ENCODE measurements around the gene ASF1A.

ASF1A gene

DNA sequence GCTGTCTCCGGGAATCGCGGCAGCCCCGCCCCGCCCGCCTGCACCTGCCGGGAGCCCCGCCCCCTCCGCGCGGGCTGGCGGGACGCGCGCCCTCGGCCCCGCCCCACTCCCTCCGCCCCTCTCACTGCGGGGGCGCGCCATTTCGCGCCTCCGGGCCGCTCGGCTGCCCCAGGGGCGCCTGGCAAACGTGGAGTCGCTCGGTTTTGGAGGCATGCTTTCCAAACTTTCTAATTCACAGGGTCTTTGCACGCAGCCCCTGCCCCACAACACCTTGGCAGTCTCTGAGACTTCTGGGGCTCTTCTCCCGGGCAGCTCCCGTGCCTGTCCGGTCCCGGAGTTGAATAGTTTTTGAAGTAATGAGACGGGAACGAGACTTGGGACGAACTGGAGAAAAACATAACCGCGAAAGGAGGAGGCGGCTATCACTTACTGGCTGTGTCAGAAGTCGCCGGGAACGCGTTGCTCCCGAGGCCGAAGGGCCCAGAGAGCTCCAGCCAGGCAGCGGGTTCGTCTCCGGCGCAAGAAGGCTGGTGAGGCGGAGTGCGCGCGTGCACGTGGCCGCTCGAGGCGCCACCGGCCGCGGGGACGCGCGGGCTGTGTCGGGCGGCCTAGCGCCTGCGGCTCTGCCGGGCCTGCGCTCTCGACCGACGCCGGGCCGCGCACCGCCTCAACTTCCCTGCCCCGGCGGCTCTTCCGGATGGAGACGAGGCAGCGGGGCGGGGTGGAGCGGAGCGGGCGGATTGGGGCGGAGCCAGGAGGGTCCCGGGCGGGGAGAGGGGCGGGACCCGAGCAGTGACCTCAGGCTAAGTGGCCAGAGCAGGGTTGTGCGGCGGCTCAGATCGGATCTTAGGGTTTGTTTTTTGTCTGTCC is 40.7 kb downstream of the ASF1A start, which contains the start of gene MCM9:
Gene MCM9, minus strand, starts transcription at position 699 of the 870 bp plus-strand sequence. CDS start 3,436 bp downstream, outside the sequence.
- Histone ChIP-seq H3K27ac (ENCODE audit: low read depth, low read length) (peak within 1 kb of the TSS; percentile 84), H3K4ac (ENCODE audit: low read depth, low read length) (peak within 1 kb of the TSS; percentile 68), H3K23ac (ENCODE audit: low read length) (no peak within 1 kb of the TSS), H3K27me3 (ENCODE audit: insufficient read depth, low read length) (no peaks in the 10 kb centered on the region), H2AK5ac (ENCODE audit: low read length) (no peak within 1 kb of the TSS), H4K8ac (ENCODE audit: low read depth, low read length) (peak within 1 kb of the TSS; percentile 83), H3K4me2 (ENCODE audit: low read length) (peak within 1 kb of the TSS; percentile 97), H2AFZ (ENCODE audit: insufficient read depth, low read length, poor library complexity) (peak within 1 kb of the TSS; percentile 75), H3K14ac (ENCODE audit: low read length) (peak within 1 kb of the TSS; percentile 89), H3K9ac (ENCODE audit: low read length) (peak within 1 kb of the TSS; percentile 87), H4K91ac (ENCODE audit: low read depth, low read length) (peak within 1 kb of the TSS; percentile 91), H2BK5ac (ENCODE audit: low read depth, low read length, poor library complexity) (peak within 1 kb of the TSS; percentile 64), H3K4me1 (ENCODE audit: control insufficient read depth in 1 of 2, insufficient read depth in 2 of 2, low read length in 2 of 2) (no peaks in the 10 kb centered on the region), H3K79me2 (ENCODE audit: control insufficient read depth, insufficient read depth, low read length, poor library complexity) (peaks cover 2% of the 10 kb centered on the region), H4K12ac (ENCODE audit: low read depth, low read length) (peak within 1 kb of the TSS; percentile 57), H2BK12ac (ENCODE audit: low read length) (peak within 1 kb of the TSS; percentile 10), H2BK120ac (ENCODE audit: insufficient read depth, low read length, poor library complexity) (peak within 1 kb of the TSS; percentile 23), H3K18ac (ENCODE audit: low read length) (peak within 1 kb of the TSS; percentile 57), H3K4me3 (ENCODE audit: low read depth, low read length) (peak within 1 kb of the TSS; percentile 89), H3K79me1 (ENCODE audit: low read length) (peaks cover 5% of the 10 kb centered on the region), H3K9me3 (ENCODE audit: insufficient read depth, low read depth, low read length) (no peaks in the 10 kb centered on the region), H3K36me3 (ENCODE audit: control insufficient read depth in 1 of 2, insufficient read depth in 2 of 2, low read length in 2 of 2) (peaks cover 0 to 1% of the 10 kb centered on the region in 2 experiments)
- DNase-seq, result peak; percentile 94 to 95
- WGBS (ENCODE audit: extremely low coverage, insufficient coverage, insufficient read length), result no CpG with 5 or more reads among the region's 95 CpGs

DNA sequence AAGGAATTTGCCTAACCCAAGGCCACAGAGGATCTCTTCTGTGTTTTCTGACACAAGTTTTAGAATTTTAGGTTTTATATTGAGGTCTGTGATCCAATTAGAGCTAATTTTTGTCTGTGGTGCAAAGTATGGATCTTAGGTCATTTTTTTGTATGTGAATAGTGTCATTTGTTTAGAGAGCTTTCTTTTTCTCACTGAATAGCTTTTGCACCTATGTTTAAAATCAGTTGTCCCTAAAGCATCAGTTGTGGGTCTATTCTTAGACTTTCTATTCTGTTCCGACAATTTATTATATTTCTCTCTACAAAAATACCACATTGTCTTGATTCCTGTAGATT is 41.3 kb downstream of the ASF1A start:
- no peak overlapping the region for H2BK120ac ChIP-seq (ENCODE audit: insufficient read depth, low read length, poor library complexity)
- H3K79me2 ChIP-seq (ENCODE audit: control insufficient read depth, insufficient read depth, low read length, poor library complexity), result peaks cover 2% of the 10 kb centered on the region
- no peak overlapping the region for H3K18ac ChIP-seq (ENCODE audit: low read length)
- H3K27ac ChIP-seq (ENCODE audit: low read depth, low read length), result no peak overlapping the region
- no peak overlapping the region for H3K14ac ChIP-seq (ENCODE audit: low read length)
- peaks cover 5% of the 10 kb centered on the region for H3K79me1 ChIP-seq (ENCODE audit: low read length)
- no peaks in the 10 kb centered on the region for H3K27me3 ChIP-seq (ENCODE audit: insufficient read depth, low read length)
- H4K91ac ChIP-seq (ENCODE audit: low read depth, low read length), result no peak overlapping the region
- H3K4me1 ChIP-seq (ENCODE audit: control insufficient read depth in 1 of 2, insufficient read depth in 2 of 2, low read length in 2 of 2), result no peaks in the 10 kb centered on the region
- H2BK12ac ChIP-seq (ENCODE audit: low read length), result no peak overlapping the region
- DNase-seq, result no peak
- no peak overlapping the region for H3K4ac ChIP-seq (ENCODE audit: low read depth, low read length)
- no peak overlapping the region for H2AK5ac ChIP-seq (ENCODE audit: low read length)
- H3K9ac ChIP-seq (ENCODE audit: low read length), result no peak overlapping the region
- H3K36me3 ChIP-seq (ENCODE audit: control insufficient read depth in 1 of 2, insufficient read depth in 2 of 2, low read length in 2 of 2), result peaks cover 0 to 1% of the 10 kb centered on the region in 2 experiments
- H3K4me3 ChIP-seq (ENCODE audit: low read depth, low read length), result no peak overlapping the region
- no peak overlapping the region for H2AFZ ChIP-seq (ENCODE audit: insufficient read depth, low read length, poor library complexity)
- no peak overlapping the region for H4K12ac ChIP-seq (ENCODE audit: low read depth, low read length)
- peak overlapping the region; percentile 62 for H3K4me2 ChIP-seq (ENCODE audit: low read length)
- no CpG with 5 or more reads among the region's 1 CpG for WGBS (ENCODE audit: extremely low coverage, insufficient coverage, insufficient read length)
- no peaks in the 10 kb centered on the region for H3K9me3 ChIP-seq (ENCODE audit: insufficient read depth, low read depth, low read length)
- H4K8ac ChIP-seq (ENCODE audit: low read depth, low read length), result no peak overlapping the region
- H2BK5ac ChIP-seq (ENCODE audit: low read depth, low read length, poor library complexity), result no peak overlapping the region
- H3K23ac ChIP-seq (ENCODE audit: low read length), result no peak overlapping the region

DNA sequence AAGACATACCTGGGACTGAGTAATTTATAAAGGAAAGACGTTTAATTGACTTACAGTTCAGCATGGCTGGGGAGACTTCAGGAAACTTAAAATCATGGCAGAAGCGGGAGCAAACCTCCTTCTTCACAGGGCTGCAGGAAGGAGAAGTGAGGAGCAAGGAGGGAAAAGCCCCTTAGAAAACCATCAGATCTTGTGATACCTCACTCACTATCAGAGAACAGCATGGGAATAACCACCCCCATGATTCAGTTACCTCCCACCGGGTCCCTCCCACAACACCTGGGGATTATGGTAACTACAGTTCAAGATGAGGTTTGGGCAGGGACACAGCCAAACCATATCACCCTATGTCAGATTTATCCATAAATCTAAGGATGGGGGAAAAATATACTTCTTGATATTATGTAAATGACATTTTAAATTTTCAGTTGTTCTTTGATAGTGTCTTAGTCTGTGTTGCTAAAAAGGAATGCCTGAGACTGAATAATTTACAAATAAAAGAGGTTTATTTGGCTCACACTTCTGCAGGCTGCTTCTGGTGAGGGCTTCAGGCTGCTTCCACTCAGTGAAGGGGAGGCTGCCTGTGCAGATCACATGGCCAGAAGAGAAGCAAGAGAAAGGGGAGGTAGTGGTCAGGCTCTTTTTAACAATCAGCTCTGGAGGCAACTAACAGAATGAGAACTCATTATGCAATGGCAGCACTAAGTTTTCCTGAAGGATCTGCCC is 42.2 kb downstream of the ASF1A start:
- Histone ChIP-seq H3K9me3 (ENCODE audit: insufficient read depth, low read depth, low read length) (peaks cover 4% of the 10 kb centered on the region), H2AK5ac (ENCODE audit: low read length) (no peak overlapping the region), H3K4ac (ENCODE audit: low read depth, low read length) (no peak overlapping the region), H2BK5ac (ENCODE audit: low read depth, low read length, poor library complexity) (no peak overlapping the region), H3K36me3 (ENCODE audit: control insufficient read depth in 1 of 2, insufficient read depth in 2 of 2, low read length in 2 of 2) (peaks cover 0 to 1% of the 10 kb centered on the region in 2 experiments), H3K4me2 (ENCODE audit: low read length) (no peak overlapping the region), H3K4me1 (ENCODE audit: control insufficient read depth in 1 of 2, insufficient read depth in 2 of 2, low read length in 2 of 2) (no peaks in the 10 kb centered on the region), H2AFZ (ENCODE audit: insufficient read depth, low read length, poor library complexity) (no peak overlapping the region), H3K27me3 (ENCODE audit: insufficient read depth, low read length) (no peaks in the 10 kb centered on the region), H3K79me1 (ENCODE audit: low read length) (peaks cover 5% of the 10 kb centered on the region), H3K9ac (ENCODE audit: low read length) (no peak overlapping the region), H3K23ac (ENCODE audit: low read length) (no peak overlapping the region), H2BK120ac (ENCODE audit: insufficient read depth, low read length, poor library complexity) (no peak overlapping the region), H3K14ac (ENCODE audit: low read length) (no peak overlapping the region), H3K4me3 (ENCODE audit: low read depth, low read length) (no peak overlapping the region), H3K79me2 (ENCODE audit: control insufficient read depth, insufficient read depth, low read length, poor library complexity) (peaks cover 2% of the 10 kb centered on the region), H3K27ac (ENCODE audit: low read depth, low read length) (no peak overlapping the region), H4K91ac (ENCODE audit: low read depth, low read length) (no peak overlapping the region), H3K18ac (ENCODE audit: low read length) (no peak overlapping the region), H2BK12ac (ENCODE audit: low read length) (no peak overlapping the region), H4K12ac (ENCODE audit: low read depth, low read length) (no peak overlapping the region), H4K8ac (ENCODE audit: low read depth, low read length) (no peak overlapping the region)
- DNase-seq, result no peak
- WGBS (ENCODE audit: extremely low coverage, insufficient coverage, insufficient read length), result no CpG with 5 or more reads among the region's 3 CpGs

DNA sequence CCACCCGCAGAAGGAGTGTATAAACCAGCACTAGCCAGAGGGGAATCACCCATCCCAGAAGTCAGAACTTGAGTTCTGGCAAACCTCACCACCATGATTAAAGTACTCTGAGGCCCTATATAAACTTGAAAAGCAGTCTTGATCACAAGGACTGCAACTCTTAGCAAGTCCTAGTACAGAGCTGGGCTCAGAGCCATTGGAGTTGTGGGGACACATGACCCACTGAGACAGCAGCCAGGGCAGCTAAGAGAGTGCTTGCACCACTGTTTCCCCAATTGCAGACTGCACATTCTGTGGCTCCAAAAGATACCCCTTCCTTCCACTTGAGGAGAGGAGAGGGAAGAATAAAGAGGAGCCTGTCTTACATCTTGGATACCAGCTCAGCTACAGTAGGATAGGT is 45.7 kb downstream of the ASF1A start:
- H3K79me1 ChIP-seq (ENCODE audit: low read length), result peaks cover 2% of the 10 kb centered on the region
- H3K4me1 ChIP-seq (ENCODE audit: control insufficient read depth in 1 of 2, insufficient read depth in 2 of 2, low read length in 2 of 2), result no peaks in the 10 kb centered on the region
- H2BK12ac ChIP-seq (ENCODE audit: low read length), result no peak overlapping the region
- H3K27ac ChIP-seq (ENCODE audit: low read depth, low read length), result no peak overlapping the region
- H3K36me3 ChIP-seq (ENCODE audit: control insufficient read depth in 1 of 2, insufficient read depth in 2 of 2, low read length in 2 of 2), result peaks cover 0 to 1% of the 10 kb centered on the region in 2 experiments
- H2BK5ac ChIP-seq (ENCODE audit: low read depth, low read length, poor library complexity), result no peak overlapping the region
- H3K9ac ChIP-seq (ENCODE audit: low read length), result no peak overlapping the region
- no peak overlapping the region for H2AK5ac ChIP-seq (ENCODE audit: low read length)
- peaks cover 4% of the 10 kb centered on the region for H3K9me3 ChIP-seq (ENCODE audit: insufficient read depth, low read depth, low read length)
- H2BK120ac ChIP-seq (ENCODE audit: insufficient read depth, low read length, poor library complexity), result no peak overlapping the region
- no peak overlapping the region for H4K8ac ChIP-seq (ENCODE audit: low read depth, low read length)
- no peak overlapping the region for H3K23ac ChIP-seq (ENCODE audit: low read length)
- no peak for DNase-seq
- no peaks in the 10 kb centered on the region for H3K27me3 ChIP-seq (ENCODE audit: insufficient read depth, low read length)
- no peak overlapping the region for H3K4ac ChIP-seq (ENCODE audit: low read depth, low read length)
- no peak overlapping the region for H2AFZ ChIP-seq (ENCODE audit: insufficient read depth, low read length, poor library complexity)
- no peak overlapping the region for H4K91ac ChIP-seq (ENCODE audit: low read depth, low read length)
- H3K14ac ChIP-seq (ENCODE audit: low read length), result no peak overlapping the region
- no peak overlapping the region for H3K4me3 ChIP-seq (ENCODE audit: low read depth, low read length)
- peaks cover 2% of the 10 kb centered on the region for H3K79me2 ChIP-seq (ENCODE audit: control insufficient read depth, insufficient read depth, low read length, poor library complexity)
- WGBS (ENCODE audit: extremely low coverage, insufficient coverage, insufficient read length), result no CpG with 5 or more reads among the region's 1 CpG
- no peak overlapping the region for H4K12ac ChIP-seq (ENCODE audit: low read depth, low read length)
- H3K4me2 ChIP-seq (ENCODE audit: low read length), result no peak overlapping the region
- H3K18ac ChIP-seq (ENCODE audit: low read length), result no peak overlapping the region

All from trophoblast cell (in vitro differentiated cells and primary cell).